Mononuclear cell (primary cell): ENCODE data around the gene LYL1. TPM values are rescaled to one million over a fixed set of nuclear protein-coding genes. Genes with fewer than 3 reads are reported as not detected.

Experiments
- H3K27me3 ChIP-seq: 2 replicates; pipeline ENCODE4 v1.6.0; 2011; ENCODE audit warnings: low read length, control low read depth; ENCODE audit not compliant: insufficient read depth
- H3K4me1 ChIP-seq: 2 replicates; pipeline ENCODE4 v1.5.1; 2011; ENCODE audit warnings: mild to moderate bottlenecking, low read length, control low read depth; ENCODE audit not compliant: insufficient read depth
- H3K4me3 ChIP-seq: 2 replicates; pipeline ENCODE4 v1.5.1; 2011; ENCODE audit warnings: mild to moderate bottlenecking, low read length, moderate library complexity
- H3K9me3 ChIP-seq: 2 replicates; pipeline ENCODE4 v1.5.1; 2011; ENCODE audit warnings: low read depth, mild to moderate bottlenecking, control low read depth, low read length
- total RNA-seq: library from RNA; depleted of rRNA; stranded (reverse); fragments of >200 nt; gene quantifications from one replicate; pipeline ENCODE4 v1.2.3, GENCODE V29; 2012

Gene LYL1
- total RNA-seq, 1 donor: 20.5 TPM

- Histone ChIP-seq H3K4me1 (peaks cover 22% of the 10 kb centered on the region), H3K9me3 (no peaks in the 10 kb centered on the region), H3K4me3 (no peak overlapping the region), H3K27me3 (no peaks in the 10 kb centered on the region)
Measured at GRCh38 chr19:13135068-13136062, 32.7 kb upstream of the LYL1 start.

GRCh38 chr19:13134626-13135025, 32.0 kb upstream of the LYL1 start:
- Histone ChIP-seq H3K27me3 (no peaks in the 10 kb centered on the region), H3K4me1 (peaks cover 22% of the 10 kb centered on the region), H3K9me3 (no peaks in the 10 kb centered on the region), H3K4me3 (no peak overlapping the region)

- no peaks in the 10 kb centered on the region for H3K27me3 ChIP-seq
- H3K9me3 ChIP-seq: no peaks in the 10 kb centered on the region
- no peak overlapping the region for H3K4me3 ChIP-seq
- H3K4me1 ChIP-seq: peaks cover 22% of the 10 kb centered on the region
Measured at GRCh38 chr19:13133241-13133870, 30.7 kb upstream of the LYL1 start.

GRCh38 chr19:13132471-13133180, 30.0 kb upstream of the LYL1 start:
- Histone ChIP-seq H3K27me3 (no peaks in the 10 kb centered on the region), H3K4me3 (no peak overlapping the region), H3K9me3 (no peaks in the 10 kb centered on the region), H3K4me1 (peaks cover 22% of the 10 kb centered on the region)

- H3K9me3 ChIP-seq: no peaks in the 10 kb centered on the region
- no peaks in the 10 kb centered on the region for H3K27me3 ChIP-seq
- H3K4me3 ChIP-seq: no peak overlapping the region
- peaks cover 22% of the 10 kb centered on the region for H3K4me1 ChIP-seq
Measured at GRCh38 chr19:13130886-13131490, 28.3 kb upstream of the LYL1 start.

- Histone ChIP-seq H3K4me1 (peaks cover 22% of the 10 kb centered on the region), H3K27me3 (no peaks in the 10 kb centered on the region), H3K9me3 (no peaks in the 10 kb centered on the region), H3K4me3 (no peak overlapping the region)
Measured at GRCh38 chr19:13129384-13129783, 26.7 kb upstream of the LYL1 start.

- Histone ChIP-seq H3K9me3 (no peaks in the 10 kb centered on the region), H3K27me3 (no peaks in the 10 kb centered on the region), H3K4me3 (no peak overlapping the region), H3K4me1 (peaks cover 19% of the 10 kb centered on the region)
Measured at GRCh38 chr19:13128583-13128982, 25.9 kb upstream of the LYL1 start.

GRCh38 chr19:13127811-13128575, 25.3 kb upstream of the LYL1 start:
- Histone ChIP-seq H3K27me3 (no peaks in the 10 kb centered on the region), H3K9me3 (no peaks in the 10 kb centered on the region), H3K4me3 (no peak overlapping the region), H3K4me1 (peaks cover 13% of the 10 kb centered on the region)

- H3K4me3 ChIP-seq: no peak overlapping the region
- H3K9me3 ChIP-seq: no peaks in the 10 kb centered on the region
- H3K4me1 ChIP-seq: peaks cover 4% of the 10 kb centered on the region
- no peaks in the 10 kb centered on the region for H3K27me3 ChIP-seq
Measured at GRCh38 chr19:13127051-13127450, 24.4 kb upstream of the LYL1 start.

GRCh38 chr19:13122980-13123957, 20.6 kb upstream of the LYL1 start:
- H3K27me3 ChIP-seq: no peaks in the 10 kb centered on the region

GRCh38 chr19:13122275-13122878, 19.7 kb upstream of the LYL1 start:
- H3K4me3 ChIP-seq: no peak overlapping the region
- peaks cover 36% of the 10 kb centered on the region for H3K4me1 ChIP-seq
- no peaks in the 10 kb centered on the region for H3K9me3 ChIP-seq
- H3K27me3 ChIP-seq: no peaks in the 10 kb centered on the region

More at GRCh38 chr19:13122980-13123957, 20.6 kb upstream of the LYL1 start:
- Histone ChIP-seq H3K9me3 (no peaks in the 10 kb centered on the region), H3K4me3 (no peak overlapping the region), H3K4me1 (peaks cover 31% of the 10 kb centered on the region)

- H3K4me3 ChIP-seq: no peak overlapping the region
- no peaks in the 10 kb centered on the region for H3K27me3 ChIP-seq
- H3K9me3 ChIP-seq: no peaks in the 10 kb centered on the region
- H3K4me1 ChIP-seq: peaks cover 43% of the 10 kb centered on the region
Measured at GRCh38 chr19:13121551-13122274, 19.1 kb upstream of the LYL1 start.
